ENCODE data around the gene PPP1R1B.

PPP1R1B gene

DNA sequence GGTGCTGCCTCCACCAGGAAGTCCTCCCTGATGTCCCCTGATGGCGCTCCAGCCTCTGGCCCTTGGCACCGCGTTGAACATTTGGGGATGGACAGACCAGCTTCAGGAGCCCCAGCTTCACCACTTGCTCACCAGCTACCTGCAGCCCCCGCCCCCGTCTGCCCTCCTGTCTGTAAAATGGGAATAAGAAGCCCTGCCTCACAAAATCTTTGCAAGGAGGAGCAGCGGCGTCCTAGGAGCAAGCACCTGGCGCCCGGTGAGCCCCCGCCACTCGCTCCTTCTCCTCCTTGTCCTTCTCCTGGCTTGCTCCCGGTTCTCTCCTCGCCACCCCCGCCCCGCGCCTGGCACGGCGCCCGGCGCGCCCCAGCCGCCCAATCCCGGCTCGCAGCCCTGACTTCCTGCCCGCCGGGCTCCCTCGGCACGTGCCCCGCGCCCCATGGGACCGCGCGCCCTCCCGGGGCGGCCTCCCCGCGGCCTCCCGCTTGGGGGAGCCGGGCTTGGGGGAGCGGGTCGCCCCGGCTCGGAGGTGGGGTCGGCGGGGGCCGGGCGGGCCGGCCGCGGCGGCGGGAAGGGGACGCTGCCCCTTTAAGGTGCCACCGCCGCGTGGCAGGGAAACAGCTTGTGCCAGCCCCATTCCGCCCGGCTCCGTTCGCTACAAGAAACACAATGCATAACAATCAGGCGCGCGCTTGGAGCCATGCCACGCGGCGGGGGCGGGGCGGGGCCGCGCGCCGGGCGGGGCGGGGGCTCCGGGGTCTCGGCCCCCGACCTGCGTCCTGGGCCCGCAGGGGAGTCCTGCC lies 9.1 kb upstream of the PPP1R1B start:
- peak; percentile 37 for DNase-seq

DNA sequence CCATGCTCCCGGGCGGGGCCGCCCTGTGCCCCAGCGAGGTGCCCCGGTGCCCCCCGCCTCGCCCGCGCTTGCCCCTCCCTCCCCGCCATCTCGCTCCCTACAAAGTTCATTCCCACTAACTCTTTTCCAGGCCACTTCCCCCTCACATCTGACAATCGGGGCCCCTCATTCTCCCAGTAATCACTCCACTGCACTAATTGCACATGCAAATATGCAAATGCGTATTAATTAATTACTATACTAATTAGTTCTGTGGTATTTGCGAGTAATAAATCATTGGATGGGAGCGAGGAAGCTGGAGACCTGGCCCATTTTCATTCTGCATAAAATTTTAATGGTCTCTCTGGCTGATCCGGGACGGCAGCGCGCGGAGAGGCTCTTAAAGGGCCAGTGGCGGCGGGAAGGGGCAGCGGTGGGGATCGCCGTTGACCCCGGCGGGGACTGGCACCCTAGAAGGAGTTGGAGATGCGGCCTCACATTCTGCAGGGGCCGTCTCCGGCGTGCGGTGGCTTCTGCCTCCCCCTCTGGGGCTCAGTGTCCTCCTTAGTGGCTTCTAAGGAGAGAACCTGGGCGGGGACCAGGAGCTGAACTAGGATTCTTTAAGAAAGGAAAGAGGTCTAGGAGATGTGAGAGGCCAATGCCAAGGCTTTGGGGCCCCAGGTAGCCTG lies 8.4 kb upstream of the PPP1R1B start:
- no peak for DNase-seq

DNA sequence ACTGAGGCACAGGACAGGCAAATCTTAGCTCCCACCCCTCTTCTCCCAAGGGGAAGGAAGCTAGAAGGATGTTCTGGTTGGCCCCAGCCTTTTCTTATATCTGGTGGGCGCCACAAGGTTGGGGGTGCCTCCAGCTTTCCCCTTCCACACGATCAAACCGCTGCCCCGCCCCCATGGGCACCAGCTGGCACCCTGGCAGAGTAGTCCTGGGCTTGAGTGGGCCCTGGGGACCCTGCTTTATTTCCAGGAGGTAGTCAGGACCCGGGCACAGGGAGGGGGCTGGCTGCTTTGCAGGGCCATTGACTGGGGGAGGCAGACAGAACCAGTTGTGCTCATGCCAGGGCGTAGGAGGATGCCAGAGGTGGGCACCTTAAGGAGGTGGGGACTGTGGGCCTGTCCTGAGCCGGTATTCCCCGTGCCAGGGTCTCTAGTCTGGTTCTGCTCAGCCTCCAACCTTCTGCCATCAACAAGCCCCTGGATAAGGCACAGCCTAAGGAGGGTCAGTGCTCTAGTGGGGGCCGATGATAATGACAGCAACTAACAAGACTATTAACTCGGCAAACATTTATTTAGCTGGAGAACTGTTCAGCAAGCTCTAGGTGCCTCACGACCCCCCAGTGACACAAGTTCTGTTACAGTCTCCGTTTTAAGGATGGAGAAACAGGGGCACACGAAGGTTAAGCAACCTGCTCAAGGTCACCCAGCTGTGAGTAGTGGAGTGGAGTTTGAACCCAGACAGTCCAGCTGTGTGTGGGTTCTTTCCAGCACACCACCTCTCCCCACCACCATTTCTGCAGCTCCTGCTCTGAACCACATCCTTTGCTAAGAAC lies 7.6 kb upstream of the PPP1R1B start:
- no peak for DNase-seq

DNA sequence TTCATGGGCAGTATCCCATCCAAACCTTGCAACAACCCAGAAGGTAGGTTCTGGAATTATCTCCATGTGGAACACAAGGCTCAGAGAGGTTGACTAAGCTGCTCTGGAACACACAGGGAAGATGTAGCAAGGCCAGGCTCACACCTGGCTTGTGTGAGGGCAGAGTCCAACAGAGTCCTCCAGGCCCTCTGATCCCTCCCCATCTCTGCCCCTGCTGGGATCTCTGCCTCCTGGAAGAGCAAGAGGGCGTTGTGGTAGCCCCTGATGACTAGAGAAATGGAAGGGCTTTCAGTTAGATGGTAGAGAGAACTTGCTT lies 7.0 kb upstream of the PPP1R1B start:
- DNase-seq = no peak

DNA sequence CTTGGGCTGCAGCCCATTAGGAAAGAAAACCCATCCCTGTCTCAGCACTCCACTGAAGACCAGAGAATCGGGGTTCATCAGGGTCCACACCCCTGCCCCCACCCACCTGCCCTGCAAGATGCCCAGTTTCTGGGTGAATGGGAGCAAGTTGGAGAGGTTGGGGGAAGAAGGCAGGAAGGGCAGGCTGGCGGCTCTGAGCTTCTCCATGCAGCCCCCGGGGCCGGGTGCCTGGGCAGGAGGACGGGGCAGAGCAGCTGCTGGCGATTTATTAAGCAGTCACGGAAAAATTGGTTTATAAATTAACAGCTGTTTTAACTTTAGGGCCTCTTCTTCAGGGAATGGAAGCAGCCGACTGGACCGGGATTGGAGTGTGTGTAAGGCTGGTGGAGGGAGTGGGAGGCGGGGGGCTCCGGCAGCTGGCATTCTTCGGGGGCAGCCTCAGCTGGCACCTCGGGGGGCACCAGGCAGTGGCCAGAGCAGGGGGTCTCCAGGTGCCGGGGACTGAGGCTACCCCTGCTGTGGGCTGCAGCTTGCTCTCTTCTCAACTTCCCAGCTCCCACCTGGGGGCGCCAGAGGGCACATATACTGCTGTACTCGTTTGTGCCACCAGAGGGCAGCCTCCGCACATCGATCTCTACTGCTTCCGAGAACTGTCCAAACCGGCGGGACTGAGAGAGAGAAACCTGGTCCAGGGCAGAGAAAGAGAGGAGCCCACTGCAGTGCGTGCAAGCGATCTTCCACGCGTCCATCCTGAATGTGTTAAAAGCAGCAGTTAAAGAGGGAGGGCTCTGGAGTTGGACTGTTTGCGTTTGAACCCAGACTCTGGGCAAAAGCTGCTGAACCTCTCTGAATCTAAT lies 5.0 kb upstream of the PPP1R1B start:
- DNase-seq = peak; percentile 81

DNA sequence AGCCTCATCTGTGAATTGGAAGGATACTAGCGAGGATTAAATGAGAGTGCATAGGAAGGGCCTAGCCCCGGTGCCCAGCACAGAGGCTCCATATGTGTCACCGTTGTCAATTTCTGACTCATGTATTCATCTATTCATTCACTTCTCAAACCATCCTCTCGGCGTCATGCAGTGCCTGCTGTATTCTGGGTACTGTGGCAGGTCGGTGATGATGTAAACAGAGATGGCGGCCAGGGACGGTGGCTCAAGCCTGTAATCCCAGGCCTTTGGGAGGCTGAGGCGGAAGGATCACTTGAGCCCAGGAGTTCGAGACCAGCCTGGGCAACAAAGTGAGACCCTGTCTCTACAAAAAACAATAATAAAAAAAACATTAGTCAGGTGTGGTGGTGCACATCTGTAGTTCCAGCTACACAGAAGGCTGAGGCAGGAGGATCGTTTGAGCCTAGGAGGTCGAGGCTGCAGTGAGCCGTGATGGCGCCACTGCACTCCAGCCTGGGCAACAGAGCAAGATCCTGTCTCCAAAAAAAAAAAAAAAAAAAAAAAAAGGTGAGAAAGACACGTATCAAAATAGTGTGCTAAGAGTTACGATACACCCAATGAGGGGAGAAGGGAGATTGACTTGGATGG lies 4.3 kb upstream of the PPP1R1B start:
- no peak for DNase-seq

DNA sequence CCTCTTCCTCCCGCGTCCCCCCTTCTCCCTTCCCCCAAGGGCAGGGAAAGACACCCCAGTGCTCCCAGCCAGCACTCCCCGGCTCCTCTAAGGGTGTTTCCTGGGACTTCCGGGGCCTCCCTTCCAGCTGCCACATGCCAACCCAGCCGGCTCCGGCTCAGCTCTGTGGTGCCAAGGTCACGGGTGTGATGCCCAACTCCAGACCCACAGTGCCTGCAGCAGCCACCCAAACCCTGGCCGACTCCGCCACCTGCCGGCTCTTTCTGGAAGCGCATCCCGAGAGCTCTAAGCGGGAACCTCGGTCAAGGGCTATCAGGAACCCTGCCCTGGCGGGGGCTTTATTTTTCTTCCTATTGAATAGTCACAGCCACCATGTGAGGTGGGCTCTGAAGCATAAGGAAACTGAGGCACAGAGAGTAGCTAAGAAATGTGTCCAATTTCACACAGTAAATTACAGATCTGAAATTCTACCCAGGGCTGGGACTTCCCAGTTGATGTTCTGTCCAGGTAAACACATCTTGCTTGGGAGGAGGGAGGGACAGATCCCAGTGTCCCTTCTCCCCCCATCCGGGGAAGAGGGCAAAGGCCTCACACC lies 3.3 kb upstream of the PPP1R1B start:
- peak; percentile 83 for DNase-seq

DNA sequence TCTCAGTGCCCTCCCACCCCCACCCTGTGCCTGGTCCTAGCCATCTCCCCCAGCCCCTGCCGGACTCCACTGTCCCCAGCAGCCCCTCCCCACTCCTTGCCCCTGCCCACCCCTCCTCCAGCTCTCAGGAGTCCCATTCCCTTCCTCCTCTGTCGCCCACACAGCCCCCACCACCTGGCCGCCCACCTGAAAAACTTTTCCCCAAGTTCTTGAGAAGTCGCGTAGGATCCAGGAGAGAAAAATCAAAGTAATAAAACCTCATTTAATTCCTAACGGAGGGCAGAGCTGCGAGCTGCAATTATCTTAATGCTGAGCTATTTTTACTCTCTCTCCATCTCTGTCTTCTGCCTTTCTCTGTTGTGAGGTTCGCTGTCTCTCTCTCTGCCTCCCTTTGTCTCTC lies 2.4 kb upstream of the PPP1R1B start:
- DNase-seq = no peak

DNA sequence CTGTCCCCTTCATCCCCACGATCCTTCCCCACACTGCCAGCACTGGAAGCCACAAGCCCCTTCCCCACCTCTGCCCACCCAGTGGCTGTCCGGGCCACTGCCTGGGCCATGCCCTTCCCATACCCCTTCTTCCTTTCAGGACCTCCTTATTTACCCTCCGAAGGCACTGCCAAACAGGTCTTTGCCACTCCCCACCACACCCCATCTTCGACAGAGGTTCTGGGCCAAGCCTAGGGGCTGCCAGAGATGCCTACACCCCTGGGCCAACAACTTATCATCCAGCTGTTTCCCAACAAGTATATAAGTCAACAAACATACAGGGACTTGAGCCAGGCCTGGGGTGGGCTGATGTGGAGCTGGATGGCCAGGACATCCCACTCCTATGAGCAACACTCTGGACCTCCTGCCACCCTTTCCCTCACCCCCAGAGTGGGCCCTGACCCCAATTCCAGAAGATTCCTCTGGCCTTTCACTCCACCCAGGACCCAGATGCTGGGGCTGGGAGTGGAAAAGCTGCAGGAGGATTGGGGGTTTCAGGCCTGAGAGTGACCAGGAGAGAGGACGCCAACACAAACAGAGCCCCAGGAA lies 1.5 kb upstream of the PPP1R1B start:
- DNase-seq = no peak

DNA sequence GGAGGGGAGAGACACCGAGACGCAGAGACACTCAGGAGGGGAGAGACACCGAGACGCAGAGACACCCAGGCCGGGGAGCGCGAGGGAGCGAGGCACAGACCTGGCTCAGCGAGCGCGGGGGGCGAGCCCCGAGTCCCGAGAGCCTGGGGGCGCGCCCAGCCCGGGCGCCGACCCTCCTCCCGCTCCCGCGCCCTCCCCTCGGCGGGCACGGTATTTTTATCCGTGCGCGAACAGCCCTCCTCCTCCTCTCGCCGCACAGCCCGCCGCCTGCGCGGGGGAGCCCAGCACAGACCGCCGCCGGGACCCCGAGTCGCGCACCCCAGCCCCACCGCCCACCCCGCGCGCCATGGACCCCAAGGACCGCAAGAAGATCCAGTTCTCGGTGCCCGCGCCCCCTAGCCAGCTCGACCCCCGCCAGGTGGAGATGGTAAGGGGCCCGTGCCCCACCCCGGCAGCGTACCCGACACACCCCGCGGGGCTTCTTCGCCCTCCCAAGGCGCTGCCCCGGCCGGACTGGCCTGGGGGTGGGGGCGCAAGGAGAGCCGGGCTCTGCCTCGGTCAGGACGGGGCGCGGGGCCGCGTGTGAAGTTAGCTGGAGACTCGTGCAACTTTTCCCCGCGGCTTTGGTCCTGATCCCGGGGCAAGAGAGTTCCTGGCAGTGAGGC lies 427 bp downstream of the PPP1R1B start:
- no peak for DNase-seq

DNA sequence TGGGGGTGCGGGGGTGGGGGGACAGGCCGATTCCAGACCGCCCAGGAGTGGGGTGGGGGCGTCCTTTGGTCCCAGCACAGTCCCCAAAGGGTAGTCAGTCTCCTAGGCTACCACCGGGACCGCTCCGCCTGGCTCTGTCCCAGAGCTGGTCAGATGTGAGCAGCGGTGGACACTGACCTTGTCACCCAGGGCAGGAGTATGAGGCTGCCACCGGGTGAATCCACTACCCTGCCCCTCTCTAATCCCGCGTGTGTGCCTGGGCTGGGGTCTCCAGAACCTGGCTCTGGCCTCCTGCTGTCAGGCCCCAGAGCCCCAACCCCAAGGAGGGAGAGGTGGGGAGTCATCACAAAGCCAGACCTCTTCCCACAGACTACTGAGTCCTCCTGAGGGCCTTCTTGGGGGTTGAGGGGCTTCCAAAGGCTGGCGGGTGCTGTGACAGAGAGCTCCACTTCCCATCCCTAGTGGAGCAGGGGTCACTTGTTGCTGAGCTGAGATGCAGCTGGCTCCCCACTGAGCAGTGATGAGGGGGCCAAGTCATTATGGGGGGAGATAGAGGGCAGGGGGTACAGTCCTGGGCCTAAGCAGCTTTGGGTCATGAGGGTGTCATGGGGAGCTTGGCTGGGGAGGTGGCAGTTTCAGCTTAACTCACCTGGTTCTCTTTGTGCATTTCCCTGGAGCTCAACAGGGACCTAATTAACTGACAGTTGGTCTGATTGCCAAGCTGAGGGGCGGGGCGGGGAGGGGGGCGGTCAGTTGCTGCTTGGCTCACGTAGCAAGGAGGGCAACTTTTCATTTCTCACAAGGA lies 1.2 kb downstream of the PPP1R1B start:
- no peak for DNase-seq

DNA sequence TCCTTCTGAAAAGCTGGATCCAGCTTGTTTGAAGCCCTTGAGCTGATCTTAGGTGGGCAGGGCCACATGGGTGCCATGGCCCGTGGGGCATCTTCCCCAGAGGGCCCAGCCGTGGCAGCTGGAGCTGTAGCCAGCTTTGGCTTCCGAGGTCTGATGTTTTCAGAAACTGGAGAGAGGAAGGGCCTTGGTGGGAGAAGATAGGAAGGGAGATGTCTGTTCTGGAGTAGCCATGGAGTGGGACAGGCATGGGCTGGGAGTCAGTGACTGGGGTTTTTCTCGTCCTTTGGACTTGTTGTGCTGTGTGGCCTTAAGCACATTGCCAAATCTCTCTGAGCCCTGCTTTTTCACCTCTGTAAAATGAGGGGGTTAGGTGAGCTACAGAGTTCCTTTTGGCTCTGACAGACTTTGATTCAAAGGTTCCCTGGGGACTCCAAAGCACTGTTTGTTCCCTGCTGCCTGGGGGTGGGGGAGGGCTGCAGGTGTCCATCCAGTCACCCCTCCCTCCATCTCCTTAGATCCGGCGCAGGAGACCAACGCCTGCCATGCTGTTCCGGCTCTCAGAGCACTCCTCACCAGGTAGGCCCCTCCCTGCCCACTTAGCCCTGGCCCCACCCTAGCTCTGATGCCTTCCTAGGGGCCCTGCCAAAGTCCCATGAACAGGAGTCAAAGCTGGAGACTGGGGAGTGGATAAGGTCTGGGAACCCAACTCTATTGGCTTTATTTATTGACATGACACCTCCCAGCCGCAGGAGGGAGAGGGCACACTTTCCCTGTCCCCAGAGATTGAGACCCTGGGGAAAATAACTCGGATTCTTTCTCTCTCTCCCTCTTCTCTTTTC lies 2.1 kb downstream of the PPP1R1B start:
- DNase-seq = no peak

DNA sequence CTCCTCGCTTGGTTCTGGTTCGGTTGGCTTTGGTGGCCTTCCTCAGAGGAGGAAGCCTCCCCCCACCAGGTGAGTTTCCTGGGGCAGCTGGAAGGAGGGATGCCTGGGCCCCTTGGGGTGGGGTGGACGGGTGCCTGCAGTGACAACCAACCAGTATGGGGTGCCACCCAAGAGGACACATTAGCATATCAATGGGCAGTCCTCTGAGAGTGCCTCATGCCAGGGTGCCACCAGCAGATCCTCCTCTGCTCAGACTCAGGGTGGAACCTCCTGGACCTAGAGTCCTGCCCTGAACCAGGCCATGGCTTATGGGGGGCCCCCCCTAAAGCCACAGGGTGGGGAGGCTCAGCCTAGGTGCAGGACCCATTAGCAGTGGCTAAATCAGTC lies 2.7 kb downstream of the PPP1R1B start:
- DNase-seq = no peak

DNA sequence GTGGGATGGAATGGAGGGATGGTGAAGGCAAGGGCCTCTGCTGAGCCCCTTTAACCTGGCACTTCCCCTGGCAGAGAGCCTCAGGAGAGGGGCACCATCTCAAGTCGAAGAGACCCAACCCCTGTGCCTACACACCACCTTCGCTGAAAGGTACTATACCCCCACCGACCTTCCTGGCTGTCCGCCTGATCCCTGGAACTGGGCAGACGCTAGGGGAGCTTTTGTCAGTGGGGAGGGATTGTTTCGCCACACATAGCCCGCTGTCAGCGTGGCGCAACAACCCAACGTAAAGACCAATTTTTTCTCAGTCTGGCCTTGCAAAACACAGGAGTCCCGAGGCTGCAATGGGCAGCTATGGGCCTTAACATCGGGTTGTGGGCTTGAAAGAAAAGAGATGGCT lies 3.1 kb downstream of the PPP1R1B start:
- peak; percentile 9 for DNase-seq

DNA sequence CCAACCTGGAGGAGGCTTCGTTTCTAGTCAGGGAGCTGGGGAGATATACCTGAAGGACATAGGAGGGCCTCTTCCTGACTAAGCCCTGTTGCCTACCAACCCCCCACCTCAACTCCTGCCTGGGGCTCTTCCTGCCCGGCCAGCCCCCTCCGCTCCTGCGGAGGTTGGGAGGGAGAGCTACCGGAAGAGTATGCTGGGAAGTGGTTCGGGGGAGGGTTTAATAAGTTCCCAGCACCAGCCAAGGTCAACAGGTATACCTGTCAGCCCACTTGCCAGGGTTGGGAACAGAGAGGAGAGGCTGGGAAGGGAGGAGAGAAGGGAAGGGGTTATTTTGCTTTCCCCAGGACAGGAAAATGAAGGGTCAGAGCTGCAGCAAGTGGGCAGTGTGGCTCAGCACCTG lies 4.7 kb downstream of the PPP1R1B start:
- DNase-seq = no peak

DNA sequence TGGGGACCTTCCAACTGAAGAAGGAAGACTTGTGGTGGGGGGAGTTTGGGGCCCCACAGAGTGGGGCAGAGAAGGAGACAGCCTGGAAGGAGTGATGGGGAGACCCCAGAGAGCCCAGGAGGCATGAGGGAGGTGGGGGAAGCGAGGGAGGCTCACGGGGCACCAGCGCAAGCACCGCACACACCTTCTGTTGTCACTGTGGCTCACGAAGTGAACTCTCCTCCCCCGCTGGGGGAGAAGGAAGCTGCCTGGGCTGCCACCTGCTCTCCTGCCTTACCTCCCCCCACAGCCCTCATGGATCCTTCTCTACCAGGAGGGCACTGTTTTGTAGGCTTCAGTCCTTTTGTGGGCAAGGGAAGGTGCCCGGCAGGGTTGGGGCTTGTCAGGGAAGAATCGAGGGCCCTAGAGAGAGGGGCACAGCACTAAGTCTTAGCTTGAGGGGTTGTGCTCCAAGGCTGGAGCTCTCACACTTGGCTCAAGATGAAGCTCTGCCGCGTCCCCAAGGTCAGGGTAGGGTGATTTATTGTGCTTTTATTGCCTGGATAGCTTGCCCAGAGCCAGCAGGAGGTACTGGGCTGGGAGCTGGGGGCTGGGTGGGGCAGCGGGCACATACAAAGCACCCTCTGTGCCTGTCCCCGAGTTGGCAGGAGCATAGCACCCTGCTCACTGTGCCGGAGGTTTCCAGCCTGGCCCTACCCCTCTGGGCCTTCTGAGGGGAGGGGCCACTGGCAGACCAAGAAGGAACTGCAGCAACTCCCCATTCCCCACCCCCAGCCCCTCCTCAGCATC lies 5.6 kb downstream of the PPP1R1B start:
- no peak for DNase-seq

DNA sequence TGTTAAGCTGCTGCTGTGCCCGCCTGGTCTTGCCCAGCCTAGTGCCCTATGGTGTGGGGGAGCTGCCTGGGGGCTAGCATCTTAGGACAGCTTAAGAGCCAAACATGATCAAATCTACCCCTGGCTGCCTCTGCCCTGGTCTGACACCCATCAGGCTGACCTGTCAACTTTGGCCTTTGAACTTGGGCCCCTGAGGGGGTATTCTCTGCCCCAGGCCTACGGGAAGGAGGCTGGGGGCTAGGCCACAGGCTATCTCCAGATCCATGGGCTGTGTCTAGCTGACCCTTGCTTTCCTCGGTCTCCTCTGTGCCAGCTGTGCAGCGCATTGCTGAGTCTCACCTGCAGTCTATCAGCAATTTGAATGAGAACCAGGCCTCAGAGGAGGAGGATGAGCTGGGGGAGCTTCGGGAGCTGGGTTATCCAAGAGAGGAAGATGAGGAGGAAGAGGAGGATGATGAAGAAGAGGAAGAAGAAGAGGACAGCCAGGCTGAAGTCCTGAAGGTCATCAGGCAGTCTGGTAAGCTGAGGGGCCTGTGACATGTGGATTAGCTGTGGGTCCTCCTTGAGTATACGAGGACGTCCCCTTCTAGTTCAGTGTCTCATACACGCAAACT lies 6.9 kb downstream of the PPP1R1B start:
- no peak for DNase-seq

DNA sequence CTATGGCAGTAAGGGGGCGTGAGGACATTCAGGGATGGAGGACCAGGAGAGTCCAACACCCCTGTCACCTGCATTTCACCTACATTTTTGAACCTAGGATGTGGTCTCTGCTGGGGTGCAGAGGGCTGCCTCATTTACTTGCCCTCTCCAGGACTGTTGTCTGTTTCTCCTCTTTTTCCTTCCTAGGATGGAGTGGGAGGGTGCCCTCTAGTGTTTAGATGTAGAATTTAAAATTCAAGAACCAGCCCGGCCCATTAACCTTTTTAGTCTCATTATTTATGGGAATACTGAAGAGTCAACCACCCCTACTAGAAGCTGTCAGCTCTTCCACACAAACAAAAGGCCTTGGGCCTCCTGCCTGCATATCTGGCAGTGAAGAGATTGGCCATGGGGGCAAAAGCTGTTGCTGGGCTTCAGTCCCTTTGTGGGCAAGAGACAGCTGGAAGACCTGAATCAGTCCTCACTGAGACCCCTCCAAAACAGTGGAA lies 7.7 kb downstream of the PPP1R1B start:
- DNase-seq = no peak

Measured in CD4-positive, alpha-beta T cell treated with Interferon gamma for 1 hour (primary cell).